Raji (cell line): Measurements from ENCODE around the gene SKAP1.

ENCODE experiments used
- POLR2A ChIP-seq: IDR thresholded peaks from 2 replicates; pipeline ENCODE4 v1.6.1; 2011; ENCODE audit warnings: low read depth, low read length, control low read depth; ENCODE audit not compliant: insufficient read depth

Gene SKAP1

DNA sequence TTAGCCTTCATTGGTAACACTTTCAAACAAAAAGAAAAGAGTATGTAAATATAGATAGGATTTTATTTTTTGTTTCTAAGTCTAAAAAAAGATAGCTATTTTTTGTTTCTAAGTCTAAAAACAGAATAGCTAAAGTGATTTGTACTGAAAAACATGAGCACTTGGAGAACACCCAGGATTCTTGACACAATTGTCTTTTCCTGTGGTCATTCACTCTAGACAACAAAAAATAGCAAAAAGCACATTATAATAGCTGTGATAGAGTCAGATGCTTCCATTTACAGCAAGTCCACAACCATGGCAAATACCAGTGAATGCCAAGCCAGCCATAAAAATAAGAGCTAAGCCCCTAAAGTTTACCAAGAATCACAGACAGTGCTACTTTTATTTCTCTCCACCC, 36.7 kb downstream of the SKAP1 start:
- no peak for TF ChIP-seq POLR2A

DNA sequence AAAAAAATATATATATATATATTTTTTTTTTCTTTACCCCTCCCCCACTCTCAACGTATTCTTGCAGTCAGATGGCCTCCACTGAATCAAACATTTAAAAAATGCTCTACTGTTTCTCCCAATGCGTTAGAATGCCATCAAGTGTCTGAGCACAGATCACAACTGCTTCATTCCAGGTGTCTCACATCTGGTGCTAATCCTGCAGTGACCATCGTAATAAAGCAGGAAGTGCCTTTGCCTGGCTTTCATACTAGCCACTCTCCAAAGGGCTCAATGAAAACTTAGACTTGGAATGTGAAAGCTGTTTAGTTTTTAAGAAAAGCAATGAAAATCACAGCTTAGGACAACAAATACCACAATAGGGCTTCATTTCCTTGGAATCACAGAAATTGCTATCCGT, 37.2 kb downstream of the SKAP1 start:
- TF ChIP-seq POLR2A = no peak

DNA sequence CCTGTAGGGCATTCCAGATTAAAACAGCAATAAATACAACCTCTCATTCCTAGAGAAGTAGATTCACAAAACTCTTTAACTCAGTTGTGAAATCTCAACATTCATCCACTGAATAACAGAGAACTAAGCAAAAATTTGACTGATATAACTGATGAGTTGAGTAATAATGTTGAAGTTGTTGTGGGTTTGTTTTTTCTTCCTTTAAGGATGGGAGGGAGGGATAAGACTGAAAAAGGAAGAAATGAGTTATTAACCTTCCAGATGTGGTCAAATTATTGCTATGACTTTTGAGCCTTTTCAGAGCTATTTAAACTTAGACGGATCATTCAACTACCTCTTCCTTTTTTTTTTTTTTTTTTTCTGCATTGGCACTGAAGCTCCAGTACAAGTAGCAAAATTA, 38.6 kb downstream of the SKAP1 start:
- TF ChIP-seq POLR2A = no peak

DNA sequence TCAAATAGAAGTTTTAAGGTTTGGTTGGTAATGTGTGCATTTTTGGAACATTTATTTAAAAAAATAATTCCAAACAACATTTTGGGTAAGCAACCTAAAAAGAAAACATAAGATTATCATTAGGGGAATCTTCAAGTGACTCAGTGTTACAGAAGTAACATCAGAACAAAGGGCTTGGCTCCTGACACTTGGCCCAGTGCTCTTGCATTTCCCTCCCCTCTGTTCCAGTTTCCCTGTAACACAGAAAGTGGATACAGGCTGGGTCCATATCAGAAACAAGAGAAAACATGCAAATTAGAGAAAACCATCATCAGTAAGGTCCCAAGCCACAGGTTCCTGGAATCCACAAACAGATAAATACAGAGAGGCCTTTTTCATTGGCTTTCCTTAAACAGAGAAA, 40.1 kb downstream of the SKAP1 start:
- no peak for TF ChIP-seq POLR2A

DNA sequence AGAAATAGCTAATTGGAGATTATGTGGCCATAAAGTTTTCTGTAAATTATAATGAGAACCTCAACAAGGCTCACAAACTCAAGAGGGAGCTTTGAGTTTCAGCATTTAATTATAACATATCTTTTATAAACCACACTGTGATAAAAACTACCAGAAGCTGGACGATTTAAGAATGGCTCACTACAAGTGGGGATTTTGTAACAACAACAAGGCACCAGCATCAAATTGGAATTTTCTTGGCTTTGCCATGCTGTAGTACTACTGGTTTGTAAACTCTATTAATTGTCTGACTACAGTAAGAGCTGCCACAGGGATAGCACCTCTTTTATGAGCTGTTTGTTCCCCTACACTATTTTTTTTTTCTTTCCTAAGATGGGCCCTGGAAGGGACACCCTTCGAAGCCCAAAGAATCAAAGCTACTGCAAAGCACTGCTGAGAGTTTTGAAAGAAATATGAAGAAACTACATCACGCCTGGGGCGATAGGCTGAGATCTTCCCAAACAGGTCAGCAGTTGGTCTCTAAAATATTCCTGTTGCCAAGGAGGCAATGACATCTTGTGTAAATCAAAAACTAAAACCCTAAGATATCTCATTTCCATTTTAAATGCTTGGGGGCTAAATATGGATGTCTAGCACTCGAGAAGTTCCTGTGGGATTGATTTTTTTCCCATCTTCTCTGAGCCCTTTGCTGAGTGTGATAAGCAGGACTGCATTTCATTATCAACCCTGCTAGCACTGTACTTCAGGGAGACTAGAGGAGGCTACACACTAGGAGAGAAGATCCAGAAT, 40.9 kb downstream of the SKAP1 start:
- no peak for TF ChIP-seq POLR2A

DNA sequence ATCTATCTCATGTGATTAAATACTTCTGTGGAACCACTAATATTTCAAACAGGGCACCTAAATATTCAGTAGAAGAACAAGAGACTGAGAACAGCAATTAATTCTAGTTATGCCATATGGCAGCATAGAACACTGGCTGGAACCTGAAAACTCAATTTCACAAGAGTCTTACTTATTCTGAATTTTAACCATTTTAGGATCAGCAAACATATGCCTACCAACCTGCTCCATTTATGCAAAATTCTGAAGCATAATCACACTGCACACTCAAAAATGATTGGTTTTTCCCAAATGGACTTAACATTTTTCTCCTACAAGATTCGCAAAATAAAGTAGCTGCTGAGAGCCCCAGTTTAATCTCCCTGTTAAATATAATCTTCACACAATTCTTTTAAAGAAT, 43.2 kb downstream of the SKAP1 start:
- no peak for TF ChIP-seq POLR2A

DNA sequence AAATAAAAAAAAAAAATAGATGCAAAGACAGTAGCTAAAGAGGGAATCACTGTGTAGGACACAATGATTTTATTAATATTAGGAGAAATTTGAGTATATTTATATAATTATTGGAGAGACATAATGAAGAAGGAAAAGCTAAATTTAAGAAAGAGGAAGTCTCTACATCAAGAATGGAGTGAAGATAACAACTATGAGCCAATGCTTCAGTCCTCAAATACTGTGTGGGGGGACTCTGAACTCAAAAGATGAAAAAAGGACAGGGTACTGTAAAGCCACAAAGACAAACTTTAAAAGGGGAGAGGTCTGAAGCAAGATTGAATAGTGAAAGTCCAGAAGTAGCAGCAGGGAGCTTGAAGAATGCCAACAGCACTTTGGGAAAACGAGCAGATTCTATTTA, 44.7 kb downstream of the SKAP1 start:
- no peak for TF ChIP-seq POLR2A

DNA sequence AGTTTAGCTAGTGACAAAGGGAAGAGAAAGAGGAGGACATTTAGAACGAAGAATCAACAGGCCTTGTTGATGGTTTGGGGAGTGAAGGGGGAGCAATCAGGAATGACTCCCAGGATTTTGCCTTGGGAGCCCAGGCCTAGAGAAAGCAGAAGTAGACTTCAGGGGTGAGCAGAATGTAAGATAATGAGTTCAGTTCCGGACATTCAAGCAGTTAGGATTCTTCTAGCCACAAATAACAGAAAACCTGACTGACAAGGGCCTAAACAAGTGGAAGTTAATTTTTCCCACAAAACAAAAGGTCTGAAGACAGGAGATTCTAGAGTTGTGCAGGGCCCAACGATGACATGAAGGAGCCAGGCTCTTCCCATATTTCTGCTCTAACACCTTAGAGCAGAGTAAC, 45.9 kb downstream of the SKAP1 start:
- TF ChIP-seq POLR2A = no peak

DNA sequence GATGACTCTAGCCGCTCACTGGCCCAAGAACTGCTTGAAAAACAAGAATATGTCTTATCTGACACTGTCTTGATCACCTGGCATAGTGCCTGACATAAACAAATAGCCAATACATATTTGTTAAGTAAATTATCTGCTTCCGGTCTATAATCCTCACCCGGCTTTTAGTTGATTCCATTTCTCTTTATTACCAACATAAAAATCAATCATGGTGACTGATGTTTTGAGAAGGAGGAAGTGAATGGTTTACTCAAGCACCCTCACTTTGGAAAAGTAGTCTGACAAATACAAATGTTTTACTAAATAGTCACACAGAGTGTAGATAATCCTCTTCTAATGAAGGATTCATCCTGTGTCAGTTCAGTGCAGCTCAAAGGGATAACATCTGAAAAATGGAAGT, 47.0 kb downstream of the SKAP1 start:
- TF ChIP-seq POLR2A = no peak

DNA sequence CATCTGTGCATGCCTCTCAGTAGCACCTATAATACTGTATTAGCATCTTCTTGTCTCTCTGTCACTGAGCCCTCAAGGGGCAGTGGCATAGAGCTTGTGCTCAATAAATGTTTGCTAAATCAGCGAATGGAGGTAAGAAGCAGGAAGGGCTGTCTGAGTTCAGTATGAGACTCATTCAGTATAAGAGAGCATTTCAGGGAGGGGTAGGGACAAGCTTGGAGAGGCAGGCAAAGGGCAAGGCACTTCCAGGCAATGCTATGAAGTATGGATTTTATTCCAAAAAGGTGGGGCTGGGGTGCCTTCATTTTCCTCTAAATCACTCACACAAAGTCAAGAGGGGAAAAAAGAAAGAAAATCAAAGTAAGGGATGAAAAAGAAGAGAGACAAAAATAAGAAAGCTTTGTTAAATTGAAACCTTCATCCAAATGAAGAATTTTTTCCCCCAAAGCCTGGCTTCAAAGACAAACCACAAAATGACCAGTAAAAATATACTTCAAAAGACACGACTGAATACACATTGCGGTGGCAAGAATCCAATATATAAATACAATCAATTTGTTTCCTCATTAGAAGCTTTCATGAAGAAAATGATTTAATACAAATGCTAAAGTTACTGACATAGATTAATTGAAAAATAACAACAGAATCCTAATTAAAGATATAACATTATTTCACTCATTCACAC, 51.2 kb downstream of the SKAP1 start:
- TF ChIP-seq POLR2A = no peak

DNA sequence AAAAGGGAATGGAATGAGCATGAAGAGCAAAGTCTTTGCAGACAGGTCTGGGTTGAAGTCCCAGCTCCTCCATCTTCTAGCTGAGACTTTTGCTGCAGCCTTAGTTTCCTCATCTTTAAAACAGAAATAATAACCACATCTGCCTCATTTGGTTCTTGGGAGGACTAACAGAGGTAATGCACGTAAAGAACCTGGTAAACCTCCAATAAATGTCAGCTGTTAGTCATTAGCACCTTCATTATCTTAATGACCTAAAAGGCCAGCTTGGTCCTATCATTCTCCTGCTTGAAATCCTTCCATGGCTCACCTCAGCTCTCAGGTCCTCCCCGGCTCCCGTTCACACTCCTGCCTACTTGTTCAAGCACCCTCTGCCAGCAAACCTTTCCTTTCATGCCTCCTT, 51.8 kb downstream of the SKAP1 start:
- no peak for TF ChIP-seq POLR2A

DNA sequence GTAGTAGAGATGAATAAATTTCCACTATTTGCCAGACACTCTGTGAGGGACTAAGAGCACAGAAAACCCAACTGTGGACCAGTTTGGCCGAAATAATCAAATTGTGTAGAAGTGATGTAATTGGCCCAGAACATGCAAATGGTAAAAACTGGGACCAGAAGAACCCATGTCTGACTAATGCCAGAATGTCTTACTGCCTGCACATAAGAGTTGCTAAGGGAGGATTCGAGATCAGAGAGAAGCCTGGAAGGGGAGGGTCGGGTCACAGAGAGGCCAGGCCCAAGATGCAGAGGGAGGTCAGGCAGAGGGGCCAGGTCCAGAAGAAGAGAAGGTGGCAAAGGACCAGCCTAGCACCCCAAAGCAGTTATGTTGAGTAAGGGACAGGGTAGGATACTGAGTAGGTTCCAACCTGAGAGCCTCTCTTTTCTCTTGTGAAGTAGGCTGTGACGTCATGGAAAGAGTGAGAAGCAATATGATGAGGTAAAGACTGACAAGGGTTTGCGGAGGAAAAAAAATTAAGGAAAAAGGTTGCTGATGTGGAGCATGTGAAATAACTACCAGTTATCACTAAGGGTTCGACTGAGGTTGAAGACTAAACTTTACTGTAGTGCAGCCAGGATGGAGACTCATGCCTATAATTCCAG, 53.2 kb downstream of the SKAP1 start:
- TF ChIP-seq POLR2A = no peak

DNA sequence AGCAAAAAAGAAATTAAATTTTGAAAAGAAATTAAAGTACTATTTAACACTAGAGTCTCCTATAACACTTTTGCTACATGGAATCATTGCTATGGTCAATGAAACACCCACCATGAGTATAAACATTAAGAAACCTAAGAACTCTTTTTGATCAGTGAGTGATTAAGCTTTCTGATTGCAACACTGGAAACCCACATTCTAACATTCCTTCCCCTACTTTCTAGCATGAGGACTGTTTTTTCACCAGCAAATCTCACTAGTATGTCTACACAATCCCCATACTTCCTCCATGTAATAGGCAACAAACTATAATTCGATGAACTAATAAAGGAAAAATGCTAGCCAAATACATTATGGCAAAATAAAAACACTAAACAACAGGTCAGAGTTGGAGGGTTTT, 54.7 kb downstream of the SKAP1 start:
- no peak for TF ChIP-seq POLR2A

DNA sequence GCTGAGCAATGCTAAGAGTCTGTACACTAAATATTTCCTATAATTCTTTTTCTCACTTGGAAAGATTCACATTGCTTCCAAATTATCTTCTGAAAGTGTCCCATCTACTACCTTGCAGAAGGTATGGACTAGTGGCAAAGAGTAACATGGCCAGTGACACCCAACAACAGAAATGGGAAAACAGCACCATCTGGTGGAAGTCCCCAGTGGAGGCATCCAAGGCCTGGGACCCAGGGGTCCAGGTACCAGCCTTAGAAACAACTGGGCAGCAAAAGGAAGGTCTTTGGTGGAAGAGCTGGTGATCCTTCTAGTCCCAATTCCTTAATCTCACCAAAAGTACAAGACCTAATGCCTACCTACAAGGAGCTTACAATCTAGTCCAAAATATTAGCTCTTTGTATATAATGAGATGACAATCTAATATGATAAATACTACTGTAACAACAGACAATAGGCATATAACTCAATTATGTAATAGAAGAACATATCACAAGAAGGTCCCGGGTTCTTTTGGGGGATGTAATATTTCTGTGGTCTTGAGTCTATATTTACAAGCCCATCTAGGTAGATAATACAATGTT, 55.3 kb downstream of the SKAP1 start:
- TF ChIP-seq POLR2A = no peak

DNA sequence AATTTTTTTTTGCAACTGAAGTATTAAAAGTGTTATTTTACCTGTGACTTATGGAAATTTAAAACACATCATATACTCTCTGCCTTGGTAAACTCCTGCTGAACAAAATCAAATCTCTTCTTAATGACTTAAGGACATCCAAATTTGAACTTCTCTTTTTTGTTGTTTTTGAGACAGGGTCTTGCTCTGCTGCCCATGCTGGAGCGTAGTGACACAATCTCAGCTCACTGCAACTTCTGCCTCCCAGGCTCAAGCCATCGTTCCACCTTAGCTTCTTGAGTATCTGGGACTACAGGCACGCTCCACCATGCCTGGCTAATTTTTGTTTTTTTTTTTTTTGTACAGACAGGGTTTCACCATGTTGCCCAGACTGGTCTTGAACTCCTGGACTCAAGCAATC, 56.1 kb downstream of the SKAP1 start:
- no peak for TF ChIP-seq POLR2A
